BJ (cell line): ENCODE results near the gene MYCBP. TPM values are rescaled to one million over a fixed set of nuclear protein-coding genes. Genes with fewer than 3 reads are reported as not detected.

Experiments
- CTCF ChIA-PET: fragments of 350-600 bp; formaldehyde crosslinking; extraction: SDS; loops from one replicate; lab custom pipeline; 2021; ENCODE audit warnings: antibody characterized with exemption, inconsistent platforms; lab: Yijun Ruan, JAX
- POLR2A ChIA-PET: fragments of 300-600 bp; sonication (Branson Sonifier 250); formaldehyde crosslinking; extraction: SDS; loops from one replicate; lab custom pipeline; 2021; ENCODE audit warnings: antibody characterized with exemption; lab: Charles Lee
- DNase-seq: peaks from one replicate; pipeline ENCODE4 v3.0.0-alpha.2; 2011; ENCODE audit warnings: low read depth
- H3K27me3 ChIP-seq: 2 replicates; pipeline ENCODE4 v1.6.0; 2011; ENCODE audit warnings: low read length; ENCODE audit not compliant: control insufficient read depth, insufficient read depth
- H3K36me3 ChIP-seq: 2 replicates; pipeline ENCODE4 v1.5.1; 2011; ENCODE audit warnings: low read length; ENCODE audit not compliant: control insufficient read depth, insufficient read depth
- H3K4me3 ChIP-seq: 2 replicates; pipeline ENCODE4 v1.5.1; 2011; ENCODE audit warnings: low read depth, mild to moderate bottlenecking, control low read depth, low read length
- CTCF ChIP-seq: IDR thresholded peaks from 2 replicates; pipeline ENCODE4 v1.5.1; 2011; ENCODE audit warnings: low read depth, mild to moderate bottlenecking, control low read depth, inconsistent platforms, low read length, moderate library complexity; ENCODE audit not compliant: insufficient read depth
- polyA plus RNA-seq: library from polyadenylated mRNA; depleted of rRNA; stranded (reverse); fragments of >200 nt; gene quantifications from 2 replicates; pipeline ENCODE4 v1.2.3, GENCODE V29; 2011

The MYCBP gene
- polyA plus RNA-seq, 1 experiment: 11.2 TPM

GRCh38 chr1:38888423-38889333 is 15.5 kb upstream of the MYCBP start:
- DNase-seq: no peak
- Histone ChIP-seq H3K36me3 (no peaks in the 10 kb centered on the region), H3K4me3 (no peak overlapping the region), H3K27me3 (no peaks in the 10 kb centered on the region)
- ChIA-PET CTCF (interaction anchor here (1.7 kb wide), 1 partner anchor 13 kb away, joined by 4 read pairs; no protein-coding TSS in a partner anchor), POLR2A (no interaction called here)
- no peak for TF ChIP-seq CTCF

- no peak for TF ChIP-seq CTCF
- ChIA-PET CTCF (no interaction called here), POLR2A (no interaction called here)
Measured at GRCh38 chr1:38885092-38885491, 11.9 kb upstream of the MYCBP start.

GRCh38 chr1:38881487-38881886 is 8.3 kb upstream of the MYCBP start, which contains the start of gene GJA9:
Gene GJA9 (minus strand): TSS chr1:38881587. CDS start chr1:38876098, 5,489 bp downstream.
- no peak within 1 kb of the TSS for H3K4me3 ChIP-seq
- DNase-seq: no peak
- no peaks in the 10 kb centered on the region for H3K27me3 ChIP-seq
- H3K36me3 ChIP-seq: no peaks in the 10 kb centered on the region
- ChIA-PET POLR2A (no interaction called here), CTCF (interaction anchor here (0.7 kb wide), 1 partner anchor 903 kb away, joined by 4 read pairs; no protein-coding TSS in a partner anchor)
- no peak for TF ChIP-seq CTCF

More at GRCh38 chr1:38885092-38885491, 11.9 kb upstream of the MYCBP start:
- no peak for DNase-seq
- Histone ChIP-seq H3K36me3 (no peaks in the 10 kb centered on the region), H3K27me3 (no peaks in the 10 kb centered on the region), H3K4me3 (no peak overlapping the region)

GRCh38 chr1:38875811-38876210 is 2.7 kb upstream of the MYCBP start:
- Histone ChIP-seq H3K36me3 (no peaks in the 10 kb centered on the region), H3K4me3 (no peak overlapping the region), H3K27me3 (no peaks in the 10 kb centered on the region)
- DNase-seq: no peak
- ChIA-PET POLR2A (no interaction called here), CTCF (interaction anchor here (1.3 kb wide), 1 partner anchor 13 kb away, joined by 4 read pairs; no protein-coding TSS in a partner anchor)
- TF ChIP-seq CTCF: no peak

- DNase-seq: no peak
- no peak for TF ChIP-seq CTCF
- Histone ChIP-seq H3K36me3 (no peaks in the 10 kb centered on the region), H3K4me3 (peak overlapping the region; percentile 56), H3K27me3 (no peaks in the 10 kb centered on the region)
- ChIA-PET POLR2A (no interaction called here), CTCF (interaction anchor here (0.7 kb wide), 1 partner anchor 24 kb away, joined by 4 read pairs; no protein-coding TSS in a partner anchor)
Measured at GRCh38 chr1:38872401-38873026, 634 bp downstream of the MYCBP start.
